ENCODE measurements around the gene MTG2. TPM values are rescaled to one million over a fixed set of nuclear protein-coding genes. Genes with fewer than 3 reads are reported as not detected.

The MTG2 gene
- total RNA-seq, 1 experiment from 2014 or later = 33.9 TPM

GRCh38 chr20:62230696-62231095, 47.9 kb downstream of the MTG2 start:
- Histone ChIP-seq H3K27ac (ENCODE audit: low read length) (no peak overlapping the region), H2AFZ (ENCODE audit: low read length) (no peak overlapping the region), H3K4me3 (ENCODE audit: low read length) (no peak overlapping the region), H3K27me3 (ENCODE audit: low read length) (no peaks in the 10 kb centered on the region), H3F3A (ENCODE audit: low read length, unreplicated experiment) (no peaks in the 10 kb centered on the region), H3K36me3 (ENCODE audit: low read depth, low read length) (no peaks in the 10 kb centered on the region), H3K9ac (ENCODE audit: low read length) (no peak overlapping the region), H3K9me3 (ENCODE audit: low read length) (no peaks in the 10 kb centered on the region), H3K4me2 (ENCODE audit: low read length) (no peak overlapping the region), H3K4me1 (ENCODE audit: insufficient read depth, low read length) (peaks cover 6% of the 10 kb centered on the region; the same call in 1 of the 2 replicates), H3K9me2 (replicated peaks; ENCODE audit: low read length) (no peaks in the 10 kb centered on the region), H4K20me1 (ENCODE audit: low read length) (no peaks in the 10 kb centered on the region), H3K79me2 (ENCODE audit: low read length) (no peaks in the 10 kb centered on the region)
- ATAC-seq (no peak), DNase-seq (no peak)
- TF ChIP-seq EZH2phosphoT487 (IDR thresholded peaks at IDR 0.05; ENCODE audit: borderline replicate concordance, low read length) (no peak), CTCF (conservative IDR thresholded peaks at IDR 0.05; ENCODE audit: low read depth, low read length) (no peak), EZH2 (IDR thresholded peaks at IDR 0.05; ENCODE audit: low read length, unreplicated experiment) (no peak)
- ChIA-PET POLR2A (ENCODE audit: unreplicated experiment) (no interaction called here), CTCF (no interaction called here)
- no TSS peak for BruUV-seq (replicated peaks)
- intact Hi-C loops (cut with micrococcal nuclease) = no loop called here

- H3K9ac ChIP-seq (ENCODE audit: low read length) = no peak overlapping the region
- ChIA-PET POLR2A (ENCODE audit: unreplicated experiment) (no interaction called here), CTCF (no interaction called here)
- H3F3A ChIP-seq (ENCODE audit: low read length, unreplicated experiment) = no peaks in the 10 kb centered on the region
- ATAC-seq (no peak), DNase-seq (no peak)
- no peaks in the 10 kb centered on the region for H3K9me2 ChIP-seq (replicated peaks; ENCODE audit: low read length)
- H3K79me2 ChIP-seq (ENCODE audit: low read length) = no peaks in the 10 kb centered on the region
- H3K4me3 ChIP-seq (ENCODE audit: low read length) = no peak overlapping the region
- no peaks in the 10 kb centered on the region for H3K9me3 ChIP-seq (ENCODE audit: low read length)
- H4K20me1 ChIP-seq (ENCODE audit: low read length) = no peaks in the 10 kb centered on the region
- H3K4me1 ChIP-seq (ENCODE audit: insufficient read depth, low read length) = peaks cover 6% of the 10 kb centered on the region; the same call in 1 of the 2 replicates
- H3K27ac ChIP-seq (ENCODE audit: low read length) = no peak overlapping the region
- TF ChIP-seq CTCF (conservative IDR thresholded peaks at IDR 0.05; ENCODE audit: low read depth, low read length) (no peak), EZH2phosphoT487 (IDR thresholded peaks at IDR 0.05; ENCODE audit: borderline replicate concordance, low read length) (no peak), EZH2 (IDR thresholded peaks at IDR 0.05; ENCODE audit: low read length, unreplicated experiment) (no peak)
- BruUV-seq (replicated peaks) = no TSS peak
- H3K27me3 ChIP-seq (ENCODE audit: low read length) = no peaks in the 10 kb centered on the region
- H3K4me2 ChIP-seq (ENCODE audit: low read length) = no peak overlapping the region
- H2AFZ ChIP-seq (ENCODE audit: low read length) = no peak overlapping the region
- no peaks in the 10 kb centered on the region for H3K36me3 ChIP-seq (ENCODE audit: low read depth, low read length)
- intact Hi-C loops (cut with micrococcal nuclease) = no loop called here
These were observed 48.5 kb downstream of the MTG2 start for GRCh38 chr20:62231292-62231691.

DNA sequence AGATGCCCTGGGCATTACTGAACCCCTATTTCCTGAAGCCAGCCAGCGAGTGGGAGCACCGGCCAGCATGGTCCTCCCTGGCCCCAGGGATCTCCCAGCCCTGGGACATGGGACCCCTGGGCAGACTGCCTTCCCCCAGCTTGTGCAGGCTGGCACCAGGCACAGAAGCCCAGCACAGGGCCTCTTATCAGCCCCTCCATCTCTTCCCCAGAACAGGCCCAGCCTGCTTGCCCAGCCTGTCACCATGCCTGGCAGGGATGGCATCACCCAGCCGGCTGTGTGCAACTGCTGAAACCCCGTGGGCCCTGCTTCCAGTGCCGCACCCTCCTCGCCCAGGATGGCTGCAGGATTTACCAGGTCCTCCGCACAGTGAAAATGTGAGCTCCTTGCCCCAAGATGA, 49.4 kb downstream of the MTG2 start:
- H3K79me2 ChIP-seq (ENCODE audit: low read length) = no peaks in the 10 kb centered on the region
- BruUV-seq (replicated peaks) = no TSS peak
- no peaks in the 10 kb centered on the region for H3F3A ChIP-seq (ENCODE audit: low read length, unreplicated experiment)
- intact Hi-C loops (cut with micrococcal nuclease) = no loop called here
- peak; percentile 54 for ATAC-seq
- peak; percentile 65 for DNase-seq
- no peak overlapping the region for H3K4me2 ChIP-seq (ENCODE audit: low read length)
- H3K9ac ChIP-seq (ENCODE audit: low read length) = no peak overlapping the region
- H3K9me3 ChIP-seq (ENCODE audit: low read length) = no peaks in the 10 kb centered on the region
- no peak overlapping the region for H2AFZ ChIP-seq (ENCODE audit: low read length)
- H3K4me3 ChIP-seq (ENCODE audit: low read length) = no peak overlapping the region
- H3K36me3 ChIP-seq (ENCODE audit: low read depth, low read length) = no peaks in the 10 kb centered on the region
- TF ChIP-seq EZH2 (IDR thresholded peaks at IDR 0.05; ENCODE audit: low read length, unreplicated experiment) = no peak
- no peak for TF ChIP-seq EZH2phosphoT487 (IDR thresholded peaks at IDR 0.05; ENCODE audit: borderline replicate concordance, low read length)
- TF ChIP-seq CTCF (conservative IDR thresholded peaks at IDR 0.05; ENCODE audit: low read depth, low read length) = no peak
- peaks cover 6% of the 10 kb centered on the region; the same call in 1 of the 2 replicates for H3K4me1 ChIP-seq (ENCODE audit: insufficient read depth, low read length)
- POLR2A ChIA-PET (ENCODE audit: unreplicated experiment) = no interaction called here
- no peaks in the 10 kb centered on the region for H4K20me1 ChIP-seq (ENCODE audit: low read length)
- no peaks in the 10 kb centered on the region for H3K27me3 ChIP-seq (ENCODE audit: low read length)
- H3K9me2 ChIP-seq (replicated peaks; ENCODE audit: low read length) = no peaks in the 10 kb centered on the region
- CTCF ChIA-PET = no interaction called here
- no peak overlapping the region for H3K27ac ChIP-seq (ENCODE audit: low read length)

All from PC-3 (cell line).